MCF 10A (cell line): ENCODE measurements around the gene OPCML. TPM values are rescaled to one million over a fixed set of nuclear protein-coding genes. Genes with fewer than 3 reads are reported as not detected.

Experiments
- BruUV-seq: library from RNA; stranded (reverse); fragments of 400-500 nt; replicated peaks from 2 replicates; lab custom pipeline; 2021; lab: Mats Ljungman, UMichigan
- CTCF ChIA-PET: fragments of 300-600 bp; sonication (Branson Sonifier 250); formaldehyde crosslinking; extraction: SDS; loops from one replicate; lab custom pipeline; 2021; ENCODE audit warnings: antibody characterized with exemption, inconsistent platforms; lab: Yijun Ruan, JAX
- POLR2A ChIA-PET: fragments of 300-600, 350-650 bp; sonication (Branson Sonifier 250); formaldehyde crosslinking; extraction: SDS; loops from one replicate; lab custom pipeline; 2020; ENCODE audit warnings: antibody characterized with exemption, inconsistent platforms; lab: Yijun Ruan, JAX
- DNase-seq: peaks from one replicate; pipeline ENCODE4 v3.0.0-alpha.2; 2018; ENCODE audit not compliant: unreplicated experiment
- H3K27ac Mint-ChIP-seq: one replicate; pipeline ENCODE4 v1.8.0; 2022; ENCODE audit warnings: mild to moderate bottlenecking, low read depth, mixed read lengths; ENCODE audit not compliant: unreplicated experiment
- H3K27me3 Mint-ChIP-seq: one replicate; pipeline ENCODE4 v1.8.0; 2022; ENCODE audit warnings: mixed read lengths; ENCODE audit not compliant: insufficient read depth, unreplicated experiment
- H3K36me3 Mint-ChIP-seq: one replicate; pipeline ENCODE4 v1.8.0; 2022; ENCODE audit warnings: mild to moderate bottlenecking, moderate library complexity, mixed read lengths; ENCODE audit not compliant: insufficient read depth, unreplicated experiment
- H3K4me1 Mint-ChIP-seq: one replicate; pipeline ENCODE4 v1.8.0; 2022; ENCODE audit warnings: mixed read lengths; ENCODE audit not compliant: insufficient read depth, unreplicated experiment
- H3K4me3 Mint-ChIP-seq: one replicate; pipeline ENCODE4 v1.8.0; 2022; ENCODE audit warnings: mild to moderate bottlenecking, moderate library complexity, mixed read lengths; ENCODE audit not compliant: unreplicated experiment
- H3K9me3 Mint-ChIP-seq: one replicate; pipeline ENCODE4 v1.8.0; 2022; ENCODE audit warnings: mixed read lengths; ENCODE audit not compliant: unreplicated experiment
- CTCF ChIP-seq: fragments of 200-600 bp; IDR thresholded peaks from one replicate; pipeline ENCODE4 v1.8.0; 2022; ENCODE audit warnings: antibody characterized with exemption, mild to moderate bottlenecking; ENCODE audit not compliant: unreplicated experiment
- intact Hi-C: fragments of 100-400 bp; cut with micrococcal nuclease; formaldehyde crosslinking; loops from 2 replicates; pipeline ENCODE4 v1.14.1; 2022
- total RNA-seq: library from RNA; stranded (reverse); gene quantifications from 2 replicates; pipeline ENCODE4 v1.2.3, GENCODE V29; 2022

Gene OPCML
- total RNA-seq, 1 experiment from 2014 or later = not detected

GRCh38 chr11:132475026-132475425 lies 1057.3 kb downstream of the OPCML start:
- H3K4me1 Mint-ChIP-seq = no peaks in the 10 kb centered on the region

GRCh38 chr11:132472411-132473172 lies 1059.7 kb downstream of the OPCML start:
- intact Hi-C loops = no loop called here
- no peak overlapping the region for H3K4me3 Mint-ChIP-seq
- peaks cover 7% of the 10 kb centered on the region for H3K9me3 Mint-ChIP-seq
- DNase-seq = no peak
- no peak for TF ChIP-seq CTCF
- no TSS peak for BruUV-seq
- H3K27ac Mint-ChIP-seq = no peak overlapping the region
- no peaks in the 10 kb centered on the region for H3K36me3 Mint-ChIP-seq
- no peaks in the 10 kb centered on the region for H3K4me1 Mint-ChIP-seq
- H3K27me3 Mint-ChIP-seq = no peaks in the 10 kb centered on the region
- ChIA-PET CTCF (no interaction called here), POLR2A (no interaction called here)

More at GRCh38 chr11:132475026-132475425, 1057.3 kb downstream of the OPCML start:
- ChIA-PET POLR2A (no interaction called here), CTCF (no interaction called here)
- intact Hi-C loops = no loop called here
- no peak for TF ChIP-seq CTCF
- H3K36me3 Mint-ChIP-seq = no peaks in the 10 kb centered on the region
- no peaks in the 10 kb centered on the region for H3K27me3 Mint-ChIP-seq
- H3K27ac Mint-ChIP-seq = no peak overlapping the region
- DNase-seq = no peak
- H3K9me3 Mint-ChIP-seq = peaks cover 11% of the 10 kb centered on the region
- no peak overlapping the region for H3K4me3 Mint-ChIP-seq
- no TSS peak for BruUV-seq

DNA sequence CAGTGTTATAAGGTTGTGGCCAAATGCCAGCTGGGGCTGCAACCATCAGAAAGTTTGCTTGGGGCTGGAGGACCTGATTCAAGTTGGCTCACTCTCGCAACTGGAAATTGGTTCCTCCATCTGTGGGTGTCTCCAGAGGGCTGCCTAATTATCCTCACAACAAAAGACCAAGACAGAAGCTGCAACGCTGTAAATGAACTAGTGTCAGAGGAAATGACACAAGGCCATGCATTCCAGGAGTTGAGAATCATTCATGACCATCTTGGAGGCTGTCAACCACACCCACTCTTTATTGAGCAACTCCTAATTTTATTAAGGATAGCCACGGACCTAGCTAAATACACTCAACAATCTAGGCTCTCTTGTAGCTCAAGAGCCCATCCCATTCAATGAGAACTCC lies 1060.8 kb downstream of the OPCML start:
- Mint-ChIP-seq H3K36me3 (no peaks in the 10 kb centered on the region), H3K27ac (no peak overlapping the region), H3K27me3 (no peaks in the 10 kb centered on the region), H3K4me1 (no peaks in the 10 kb centered on the region), H3K4me3 (no peak overlapping the region), H3K9me3 (no peaks in the 10 kb centered on the region)
- CTCF ChIA-PET = interaction anchor here (0.6 kb wide), 1 partner anchor 60 kb away, joined by 3 read pairs; no protein-coding TSS in a partner anchor
- POLR2A ChIA-PET = no interaction called here
- intact Hi-C loops = no loop called here
- TF ChIP-seq CTCF = no peak
- no peak for DNase-seq
- no TSS peak for BruUV-seq

- no peak for DNase-seq
- H3K36me3 Mint-ChIP-seq = no peaks in the 10 kb centered on the region
- intact Hi-C loops = no loop called here
- TF ChIP-seq CTCF = no peak
- H3K4me3 Mint-ChIP-seq = no peak overlapping the region
- no peaks in the 10 kb centered on the region for H3K4me1 Mint-ChIP-seq
- peaks cover 17% of the 10 kb centered on the region for H3K9me3 Mint-ChIP-seq
- ChIA-PET POLR2A (no interaction called here), CTCF (no interaction called here)
- no TSS peak for BruUV-seq
- H3K27ac Mint-ChIP-seq = no peak overlapping the region
- H3K27me3 Mint-ChIP-seq = no peaks in the 10 kb centered on the region
These were observed 1065.3 kb downstream of the OPCML start for GRCh38 chr11:132466983-132467382.
